Measurements from ENCODE around the gene TMEM8B.

DNA sequence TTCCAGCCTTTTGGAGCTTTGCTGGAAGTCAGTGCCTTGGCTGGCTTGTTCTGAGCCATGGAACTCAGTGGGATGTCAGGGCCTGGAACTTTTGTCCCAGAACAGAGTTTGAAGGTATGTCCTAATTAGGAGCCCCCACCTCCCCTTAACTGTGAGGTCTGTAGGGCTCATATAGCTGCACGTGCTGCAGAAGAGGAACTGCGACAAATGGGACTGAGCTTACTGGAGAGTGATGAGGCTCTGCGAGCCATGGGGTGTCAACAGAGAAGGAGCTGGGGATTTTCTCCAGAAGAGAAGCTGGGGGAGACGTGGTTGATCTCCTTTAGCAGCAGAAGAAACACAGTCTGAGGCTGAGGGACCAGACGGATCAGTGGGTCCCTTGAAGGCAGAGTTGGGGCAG is 10.9 kb downstream of the TMEM8B start:
- TF ChIP-seq, protein P1, sequence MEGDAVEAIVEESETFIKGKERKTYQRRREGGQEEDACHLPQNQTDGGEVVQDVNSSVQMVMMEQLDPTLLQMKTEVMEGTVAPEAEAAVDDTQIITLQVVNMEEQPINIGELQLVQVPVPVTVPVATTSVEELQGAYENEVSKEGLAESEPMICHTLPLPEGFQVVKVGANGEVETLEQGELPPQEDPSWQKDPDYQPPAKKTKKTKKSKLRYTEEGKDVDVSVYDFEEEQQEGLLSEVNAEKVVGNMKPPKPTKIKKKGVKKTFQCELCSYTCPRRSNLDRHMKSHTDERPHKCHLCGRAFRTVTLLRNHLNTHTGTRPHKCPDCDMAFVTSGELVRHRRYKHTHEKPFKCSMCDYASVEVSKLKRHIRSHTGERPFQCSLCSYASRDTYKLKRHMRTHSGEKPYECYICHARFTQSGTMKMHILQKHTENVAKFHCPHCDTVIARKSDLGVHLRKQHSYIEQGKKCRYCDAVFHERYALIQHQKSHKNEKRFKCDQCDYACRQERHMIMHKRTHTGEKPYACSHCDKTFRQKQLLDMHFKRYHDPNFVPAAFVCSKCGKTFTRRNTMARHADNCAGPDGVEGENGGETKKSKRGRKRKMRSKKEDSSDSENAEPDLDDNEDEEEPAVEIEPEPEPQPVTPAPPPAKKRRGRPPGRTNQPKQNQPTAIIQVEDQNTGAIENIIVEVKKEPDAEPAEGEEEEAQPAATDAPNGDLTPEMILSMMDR (IDR thresholded peaks at IDR 0.05) = no peak
- no peak for TF ChIP-seq EZH2phosphoT487 (IDR thresholded peaks at IDR 0.05)
- TF ChIP-seq EZH2 (IDR thresholded peaks at IDR 0.05) = no peak
